ENCODE data around the gene LONP2.

GRCh38 chr16:48317026-48317425, 72.9 kb downstream of the LONP2 start:
- TF ChIP-seq ZNF318 (CRISPR knock-in tag; IDR thresholded peaks at IDR 0.05) (no peak), PBX3 (CRISPR knock-in tag; IDR thresholded peaks at IDR 0.05; ENCODE audit: borderline replicate concordance) (no peak), ZNF275 (CRISPR knock-in tag; IDR thresholded peaks at IDR 0.05; ENCODE audit: borderline replicate concordance) (no peak), SCMH1 (CRISPR knock-in tag; IDR thresholded peaks at IDR 0.05; ENCODE audit: borderline replicate concordance) (no peak)
